ENCODE results near the gene ERN1.

DNA sequence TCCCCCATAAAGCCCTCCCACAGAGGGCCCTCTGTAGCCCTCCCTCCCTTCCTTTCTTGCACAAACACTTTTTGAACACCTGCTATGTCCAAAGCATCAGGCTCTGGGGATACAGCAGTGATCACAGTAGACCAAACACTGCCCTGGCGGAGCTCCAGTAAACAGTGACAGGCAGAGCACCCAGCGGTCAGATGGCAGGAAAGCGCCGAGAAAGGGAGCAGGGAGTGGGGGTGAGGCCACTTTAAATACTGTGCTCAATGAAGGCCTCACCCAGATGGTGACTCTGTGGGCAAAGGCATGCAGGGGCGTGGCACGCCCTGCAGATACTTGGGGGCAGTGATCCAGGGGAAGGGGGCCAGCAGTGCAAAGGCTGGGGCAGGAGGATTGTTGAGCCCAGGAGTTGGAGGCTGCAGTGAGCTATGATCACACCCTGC, 124.2 kb downstream of the ERN1 start:
- TF ChIP-seq EZH2 (IDR thresholded peaks at IDR 0.05; ENCODE audit: borderline replicate concordance, low read depth, low read length, severe bottlenecking): no peak
- no peak for TF ChIP-seq CTCF (IDR thresholded peaks at IDR 0.05; ENCODE audit: borderline replicate concordance, extremely low read depth, low read length, poor library complexity, severe bottlenecking)

Data from DND-41 (cell line).